HEK293T (cell line): ENCODE results near the gene ZBTB17.
"Not testable (repeated sequence)": the region's sequence is repeated elsewhere in the genome, so short reads cannot be mapped to it uniquely, and the experiment has no call there.

Experiments used
- CTCF ChIA-PET: fragments of 350-600 bp; formaldehyde crosslinking; extraction: SDS; loops from one replicate; lab custom pipeline; 2021; ENCODE audit warnings: antibody characterized with exemption, inconsistent platforms; lab: Yijun Ruan, JAX
- POLR2A ChIA-PET: fragments of 350-600 bp; formaldehyde crosslinking; extraction: SDS; loops from one replicate; lab custom pipeline; 2020; ENCODE audit warnings: antibody characterized with exemption, inconsistent platforms; lab: Yijun Ruan, JAX
- DNase-seq: peaks from one replicate; pipeline ENCODE4 v3.0.0; 2012; ENCODE audit warnings: mixed read lengths; ENCODE audit errors: extremely low spot score
- ARNT ChIP-seq: fragments of 450-650 bp; IDR thresholded peaks from 2 replicates; pipeline ENCODE4 v1.6.1; 2017; ENCODE audit warnings: mild to moderate bottlenecking
- BHLHE40 ChIP-seq: fragments of 450-650 bp; IDR thresholded peaks from 2 replicates; pipeline ENCODE4 v1.6.1; 2016; ENCODE audit warnings: mild to moderate bottlenecking, moderate library complexity, borderline replicate concordance
- CTBP1 ChIP-seq: fragments of 450-650 bp; IDR thresholded peaks from 2 replicates; pipeline ENCODE4 v1.6.1; 2016; ENCODE audit warnings: borderline replicate concordance
- ELF4 ChIP-seq: fragments of 450-650 bp; IDR thresholded peaks from 2 replicates; pipeline ENCODE4 v1.6.1; 2017; ENCODE audit warnings: antibody characterized with exemption
- FOXA1 ChIP-seq: fragments of 450-650 bp; IDR thresholded peaks from 2 replicates; pipeline ENCODE4 v1.6.1; 2016; ENCODE audit warnings: mild to moderate bottlenecking
- FOXK2 ChIP-seq: fragments of 450-650 bp; IDR thresholded peaks from 2 replicates; pipeline ENCODE4 v1.6.1; 2016; ENCODE audit warnings: mild to moderate bottlenecking
- FOXM1 ChIP-seq: fragments of 450-650 bp; IDR thresholded peaks from 2 replicates; pipeline ENCODE4 v1.6.1; 2017; ENCODE audit warnings: mild to moderate bottlenecking, borderline replicate concordance
- HDGF ChIP-seq: fragments of 450-650 bp; IDR thresholded peaks from 2 replicates; pipeline ENCODE4 v1.6.1; 2017; ENCODE audit warnings: antibody characterized with exemption, borderline replicate concordance
- L3MBTL2 ChIP-seq: fragments of 450-650 bp; conservative IDR thresholded peaks from 2 replicates; pipeline ENCODE4 v1.6.1; 2016; ENCODE audit warnings: mild to moderate bottlenecking
- LEF1 ChIP-seq: fragments of 450-650 bp; IDR thresholded peaks from 2 replicates; pipeline ENCODE4 v1.6.1; 2017; ENCODE audit warnings: mild to moderate bottlenecking, borderline replicate concordance
- NFRKB ChIP-seq: fragments of 450-650 bp; IDR thresholded peaks from 2 replicates; pipeline ENCODE4 v1.6.1; 2016; ENCODE audit warnings: mild to moderate bottlenecking, moderate library complexity
- PKNOX1 ChIP-seq: fragments of 450-650 bp; IDR thresholded peaks from 2 replicates; pipeline ENCODE4 v1.6.1; 2016
- SP1 ChIP-seq: fragments of 450-650 bp; IDR thresholded peaks from 2 replicates; pipeline ENCODE4 v1.6.1; 2017
- SUZ12 ChIP-seq: fragments of 450-650 bp; IDR thresholded peaks from 2 replicates; pipeline ENCODE4 v1.6.1; 2016; ENCODE audit warnings: mild to moderate bottlenecking
- TARDBP ChIP-seq: fragments of 450-650 bp; IDR thresholded peaks from 2 replicates; pipeline ENCODE4 v1.6.1; 2016
- ZNF384 ChIP-seq: fragments of 450-650 bp; IDR thresholded peaks from 2 replicates; pipeline ENCODE4 v1.6.1; 2016

Gene ZBTB17

GRCh38 chr1:15975805-15976680, at the start of gene ZBTB17:
ZBTB17 (minus strand) TSS chr1:15976101; CDS start chr1:15948495, 27,606 bp downstream.
- POLR2A ChIA-PET: interaction anchor here (0.5 to 2.7 kb wide), 18 partner anchors 9 to 713 kb away, joined by 3 to 13 read pairs (median 4); partner anchors contain the start of gene SPEN
- DNase-seq: peak; percentile 97
- CTCF ChIA-PET: interaction anchor here (0.6 to 2.6 kb wide), 2 partner anchors 184 to 214 kb away, joined by 3 to 11 read pairs; no protein-coding TSS in a partner anchor
- no peak for TF ChIP-seq FOXA1
- TF ChIP-seq BHLHE40: no peak
- TF ChIP-seq NFRKB: no peak
- TF ChIP-seq ELF4: peak; percentile 88
- TF ChIP-seq LEF1: no peak
- TF ChIP-seq L3MBTL2: no peak

GRCh38 chr1:16023050-16023653, 47.3 kb upstream of the ZBTB17 start:
- TF ChIP-seq ARNT (no peak), NFRKB (no peak), FOXM1 (no peak), SUZ12 (no peak), LEF1 (no peak), L3MBTL2 (no peak), PKNOX1 (no peak), TARDBP (no peak), FOXK2 (no peak), ELF4 (no peak), BHLHE40 (no peak), ZNF384 (no peak), SP1 (no peak), CTBP1 (no peak), FOXA1 (no peak), HDGF (no peak)
- ChIA-PET POLR2A (no interaction called here), CTCF (no interaction called here)
- DNase-seq: no peak

GRCh38 chr1:16022393-16022792, 46.5 kb upstream of the ZBTB17 start:
- TF ChIP-seq SUZ12 (no peak), FOXA1 (no peak), PKNOX1 (no peak), CTBP1 (no peak), FOXK2 (no peak), ELF4 (no peak), HDGF (no peak), L3MBTL2 (no peak), ARNT (no peak)
- POLR2A ChIA-PET: no interaction called here
- DNase-seq: no peak
- CTCF ChIA-PET: no interaction called here

- DNase-seq: no peak
- TF ChIP-seq FOXK2: no peak
- CTCF ChIA-PET: no interaction called here
- POLR2A ChIA-PET: no interaction called here
These were observed 45.8 kb upstream of the ZBTB17 start, which contains the start of gene CLCNKA for GRCh38 chr1:16021681-16022080. CLCNKA (plus strand) TSS chr1:16022036; CDS start chr1:16022620, 584 bp downstream.

GRCh38 chr1:16020878-16021277, 45.0 kb upstream of the ZBTB17 start:
- DNase-seq, POLR2A ChIA-PET, CTCF ChIA-PET: not testable (repeated sequence)

- TF ChIP-seq LEF1 (no peak), ARNT (no peak), SUZ12 (no peak), ELF4 (no peak), PKNOX1 (no peak), L3MBTL2 (no peak), SP1 (no peak), CTBP1 (no peak), ZNF384 (no peak), TARDBP (no peak)
- no peak for DNase-seq
- POLR2A ChIA-PET: no interaction called here
- CTCF ChIA-PET: interaction anchor here (0.7 to 1.0 kb wide), 2 partner anchors 10 to 18 kb away, joined by 3 read pairs; no protein-coding TSS in a partner anchor
These were observed 44.4 kb upstream of the ZBTB17 start for GRCh38 chr1:16020325-16020724.
